GM21360 (cell line): Measurements from ENCODE around the gene CAPN10.

Experiments used
- ATAC-seq: cut with Tn5 transposase; IDR thresholded peaks from one replicate; pipeline ENCODE4 v1.9.1; 2021; ENCODE audit warnings: mild to moderate bottlenecking, moderate library complexity; ENCODE audit not compliant: unreplicated experiment

The CAPN10 gene

GRCh38 chr2:240636563-240637115 lies 50.1 kb downstream of the CAPN10 start:
- no peak for ATAC-seq

- no peak for ATAC-seq
These were observed 50.8 kb downstream of the CAPN10 start for GRCh38 chr2:240637116-240637900.

- ATAC-seq: no peak
These were observed 51.4 kb downstream of the CAPN10 start for GRCh38 chr2:240637901-240638345.

- no peak for ATAC-seq
These were observed 52.1 kb downstream of the CAPN10 start for GRCh38 chr2:240638512-240639160.

GRCh38 chr2:240639566-240639965 lies 53.0 kb downstream of the CAPN10 start:
- no peak for ATAC-seq

- ATAC-seq: no peak
These were observed 54.4 kb downstream of the CAPN10 start for GRCh38 chr2:240640939-240641338.

- no peak for ATAC-seq
These were observed 55.7 kb downstream of the CAPN10 start for GRCh38 chr2:240642061-240642805.

- no peak for ATAC-seq
These were observed 56.2 kb downstream of the CAPN10 start for GRCh38 chr2:240642806-240643092.

GRCh38 chr2:240643093-240643810 lies 56.7 kb downstream of the CAPN10 start:
- no peak for ATAC-seq

- ATAC-seq: no peak
These were observed 57.2 kb downstream of the CAPN10 start for GRCh38 chr2:240643811-240644150.

- no peak for ATAC-seq
These were observed 57.7 kb downstream of the CAPN10 start for GRCh38 chr2:240644171-240644651.

- no peak for ATAC-seq
These were observed 58.3 kb downstream of the CAPN10 start for GRCh38 chr2:240644859-240645301.

- no peak for ATAC-seq
These were observed 58.8 kb downstream of the CAPN10 start for GRCh38 chr2:240645346-240645745.

GRCh38 chr2:240645801-240646175 lies 59.3 kb downstream of the CAPN10 start:
- ATAC-seq: no peak

- ATAC-seq: no peak
These were observed 59.8 kb downstream of the CAPN10 start for GRCh38 chr2:240646176-240646899.

GRCh38 chr2:240646900-240647502 lies 60.5 kb downstream of the CAPN10 start:
- ATAC-seq: no peak

GRCh38 chr2:240647503-240648154 lies 61.1 kb downstream of the CAPN10 start:
- ATAC-seq: no peak

- no peak for ATAC-seq
These were observed 61.7 kb downstream of the CAPN10 start for GRCh38 chr2:240648155-240648649.
